Epidermal melanocyte (primary cell): ENCODE data around the gene SELENOT.

Experiments
- DNase-seq: peaks from one replicate; pipeline ENCODE4 v3.0.0; 2011; ENCODE audit warnings: low spot score; ENCODE audit not compliant: insufficient read length

Gene SELENOT

DNA sequence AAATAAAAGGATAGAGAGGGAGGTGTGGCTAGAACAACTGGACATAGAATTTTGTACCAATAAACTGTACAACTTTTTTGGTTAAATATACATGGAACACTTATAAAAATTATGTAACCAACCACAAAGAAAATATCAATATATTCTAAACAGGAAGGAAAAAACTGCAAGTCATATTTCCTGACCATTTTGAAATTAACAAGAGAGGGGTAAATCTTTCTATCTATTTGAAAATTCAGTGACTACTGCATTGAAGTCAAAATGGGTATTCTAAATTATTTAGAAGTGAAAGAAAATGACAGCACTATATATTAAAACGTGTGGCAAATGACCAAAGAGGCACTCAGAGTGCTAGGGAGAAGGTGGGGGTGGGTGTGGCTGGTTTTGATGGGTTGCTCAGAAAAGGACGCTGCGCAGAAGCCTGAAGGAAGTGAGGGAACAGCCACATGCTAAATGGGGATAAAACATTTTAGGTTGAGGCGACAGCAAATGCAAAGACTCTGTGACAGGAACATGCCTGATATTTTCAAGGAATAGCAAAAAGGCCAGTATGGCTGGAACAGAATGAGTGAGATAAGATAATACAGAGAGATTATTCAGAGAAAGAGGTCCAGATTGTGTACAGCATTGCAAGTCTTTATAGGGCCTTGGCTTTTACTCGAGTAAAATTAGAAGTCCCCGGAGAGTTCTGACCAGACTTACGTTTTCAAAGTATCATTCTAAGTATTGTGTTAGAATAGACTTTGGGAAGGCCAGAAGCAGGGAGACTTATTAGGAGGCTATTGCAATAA is 59.5 kb downstream of the SELENOT start:
- no peak for DNase-seq

DNA sequence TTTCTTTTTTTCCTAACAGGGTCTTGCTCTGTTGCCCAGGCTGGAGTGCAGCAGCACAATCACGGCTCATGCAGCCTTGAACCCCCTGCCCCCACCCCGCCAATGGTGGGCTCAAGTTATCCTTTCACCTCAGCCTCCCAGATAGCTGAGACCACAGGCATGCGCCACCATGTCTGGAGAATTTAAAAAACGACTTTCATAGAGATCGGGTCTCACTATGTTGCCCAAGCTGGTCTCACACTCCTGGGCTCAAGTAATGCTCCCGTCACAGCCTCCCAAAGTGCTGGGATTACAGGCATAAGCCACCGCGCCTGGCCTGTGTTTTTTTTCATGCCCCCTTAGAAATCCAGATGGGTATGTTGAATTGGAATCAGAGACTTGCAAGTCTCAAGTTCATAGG is 60.3 kb downstream of the SELENOT start:
- no peak for DNase-seq

DNA sequence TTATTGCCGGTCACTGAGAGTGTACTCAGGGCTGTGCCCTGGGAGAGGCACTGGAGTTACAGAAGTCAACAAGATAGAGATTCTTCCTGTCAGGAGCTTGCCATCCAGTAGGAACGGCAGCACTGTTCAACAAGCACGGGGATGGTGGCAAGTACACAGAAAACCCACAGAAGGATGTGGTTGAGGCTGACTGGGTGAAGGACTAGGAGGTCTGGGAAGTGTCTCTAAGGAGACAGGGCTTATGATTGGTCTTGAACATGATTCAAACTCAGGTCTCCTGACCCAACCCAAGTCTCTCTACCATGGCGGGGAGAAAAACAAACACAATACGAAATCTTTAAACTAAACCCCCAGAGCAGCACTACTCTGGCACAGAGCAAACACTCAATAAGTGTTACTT is 63.0 kb downstream of the SELENOT start:
- DNase-seq, result no peak

DNA sequence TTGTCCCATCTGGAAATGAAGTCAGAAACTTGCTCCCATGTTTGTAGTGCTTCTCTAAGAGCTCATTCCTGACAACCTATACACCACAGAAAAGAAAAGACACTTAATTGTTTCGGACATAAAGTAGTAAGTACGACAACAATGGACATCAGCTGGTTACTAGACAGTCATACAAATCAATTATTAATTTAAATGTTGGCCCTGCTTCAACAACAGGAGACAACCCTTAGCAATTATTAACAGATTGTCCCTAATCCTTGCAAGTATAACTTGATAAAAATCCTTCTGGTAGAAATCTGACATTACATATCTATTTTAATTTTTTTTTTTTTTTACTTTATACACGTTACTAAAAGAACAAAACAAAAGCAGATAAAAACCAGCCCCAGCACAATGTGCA is 70.8 kb downstream of the SELENOT start:
- DNase-seq, result no peak

DNA sequence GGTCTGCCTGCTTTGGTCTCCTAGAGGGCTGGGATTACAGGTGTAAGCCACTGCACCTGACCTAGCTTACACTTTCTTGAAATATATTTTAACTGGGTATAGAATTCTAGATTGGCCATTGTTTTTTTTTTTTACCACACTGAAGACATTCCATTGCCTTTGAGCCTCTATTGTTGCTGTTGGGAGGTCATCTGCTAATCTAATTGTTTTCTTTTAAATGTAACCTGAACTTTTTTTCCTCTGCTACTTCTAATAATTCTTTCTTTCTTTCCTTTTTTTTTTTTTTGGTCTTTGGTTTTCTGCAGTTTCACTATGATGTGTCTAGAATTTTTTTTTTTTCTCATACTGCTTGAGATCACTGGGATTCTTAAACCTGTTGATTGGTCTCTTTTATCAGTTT is 72.5 kb downstream of the SELENOT start:
- no peak for DNase-seq
